Tongue (tissue), 2 donors: ENCODE results near the gene TTC12. TPM values are rescaled to one million over a fixed set of nuclear protein-coding genes. Genes with fewer than 3 reads are reported as not detected.
A peak's percentile ranks its signal among the peaks of the same experiment; 100 is the strongest.

Experiments
- DNase-seq: peaks from one replicate; pipeline ENCODE4 v3.0.0-alpha.2; 2015
- total RNA-seq: library from RNA; depleted of rRNA; stranded (reverse); fragments of >200 nt; gene quantifications from one replicate; pipeline ENCODE4 v1.2.3, GENCODE V29; 2014

TTC12 gene
- total RNA-seq, 1 donor from 2014 or later: 17.8 TPM

GRCh38 chr11:113405724-113406478 is 91.5 kb downstream of the TTC12 start:
- no peak for DNase-seq

- no peak for DNase-seq
These were observed 92.8 kb downstream of the TTC12 start for GRCh38 chr11:113407163-113407562.

- DNase-seq: peak; percentile 14
These were observed 93.8 kb downstream of the TTC12 start for GRCh38 chr11:113408206-113408605.

- DNase-seq: no peak
These were observed 94.5 kb downstream of the TTC12 start for GRCh38 chr11:113408887-113409286.

GRCh38 chr11:113409526-113409925 is 95.1 kb downstream of the TTC12 start:
- no peak for DNase-seq

GRCh38 chr11:113410414-113411135 is 96.2 kb downstream of the TTC12 start:
- DNase-seq: no peak

DNA sequence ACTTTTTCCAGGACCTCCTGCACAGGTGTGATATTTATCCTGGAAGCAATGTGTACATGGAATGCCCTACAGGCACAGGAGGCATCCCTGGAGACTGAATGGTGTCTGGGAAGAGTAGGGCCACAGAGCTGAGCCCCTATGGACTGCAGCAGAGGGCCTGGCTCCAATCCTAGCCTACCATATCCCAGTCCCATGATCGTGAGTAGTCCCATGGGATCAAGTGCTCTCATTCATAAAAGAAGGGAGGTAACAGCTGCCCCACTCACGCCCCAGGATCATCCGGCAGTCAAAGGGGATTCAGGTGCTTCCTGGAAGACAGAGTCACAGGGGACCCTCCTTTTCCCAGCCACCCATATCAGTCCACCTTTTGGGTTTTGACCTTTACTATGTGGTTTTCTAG is 97.2 kb downstream of the TTC12 start:
- DNase-seq: no peak

GRCh38 chr11:113412675-113413074 is 98.3 kb downstream of the TTC12 start:
- DNase-seq: no peak

GRCh38 chr11:113415343-113415742 is 101.0 kb downstream of the TTC12 start:
- no peak for DNase-seq

Other genes with a start within 250 kb of the TTC12 start
- gene ANKK1, start 73.2 kb downstream of the TTC12 start, total RNA-seq: 0.21 TPM
- gene DRD2, start 160.8 kb downstream of the TTC12 start, total RNA-seq: not detected